HCT116 (cell line): ENCODE results near the gene MTUS2. TPM values are rescaled to one million over a fixed set of nuclear protein-coding genes. Genes with fewer than 3 reads are reported as not detected.

Source experiments
- ATAC-seq: fragments of 200-7000 bp; cut with Tn5 transposase; 2 replicates; pipeline ENCODE4 v1.9.1; 2020; ENCODE audit warnings: mild to moderate bottlenecking, moderate library complexity
- BruUV-seq: library from RNA; stranded (reverse); fragments of 400-500 nt; replicated peaks from 2 replicates; lab custom pipeline; 2021; lab: Mats Ljungman, UMichigan
- CTCF ChIA-PET: fragments of 300-600 bp; sonication (Branson Sonifier 250); formaldehyde crosslinking; loops from one replicate; lab custom pipeline; 2021; ENCODE audit warnings: antibody characterized with exemption; lab: Charles Lee
- POLR2A ChIA-PET: fragments of 300-600, 350-600 bp; sonication (Branson Sonifier 250); formaldehyde crosslinking; loops from one replicate; lab custom pipeline; 2021; ENCODE audit warnings: antibody characterized with exemption; lab: Charles Lee
- RAD21 ChIA-PET, 2 experiments: fragments of 300-600 bp; sonication (Branson Sonifier 250); formaldehyde crosslinking; loops; one replicate each; lab custom pipeline; 2023; ENCODE audit warnings: low total read pairs in 2 of 2; ENCODE audit not compliant: uncharacterized antibody in 2 of 2, unreplicated experiment in 2 of 2, low non-redundant PET in 1 of 2; lab: Charles Lee
- DNase-seq: peaks from one replicate; pipeline ENCODE4 v3.0.0-alpha.2; 2010; ENCODE audit warnings: low read depth, low spot score
- H2AFZ ChIP-seq: fragments of 200-600 bp; shearing (Covaris generic), sonication (generic); 2 replicates; pipeline ENCODE4 v1.6.1; 2017; ENCODE audit warnings: low read depth, mixed run types, mixed read lengths, antibody characterized with exemption, low read length; ENCODE audit not compliant: poor library complexity, severe bottlenecking
- H3K27ac ChIP-seq: 2 replicates; pipeline ENCODE4 v1.5.1; 2012; ENCODE audit warnings: low read depth, low read length
- H3K27me3 ChIP-seq: fragments of 200-600 bp; sonication (generic); 2 replicates; pipeline ENCODE4 v1.6.1; 2016; ENCODE audit warnings: mixed run types, low read length, mixed read lengths; ENCODE audit not compliant: insufficient read depth
- H3K36me3 ChIP-seq, 2 experiments: fragments of 200-500 bp in 1 of 2; fragments of 200-600 bp in 1 of 2; sonication (Bioruptor generic) in 1 of 2; sonication (generic) in 1 of 2; 2 replicates each; pipeline versions ENCODE4 v1.5.1 to v1.6.1; 2014 to 2016; ENCODE audit warnings: low read length in 2 of 2, inconsistent platforms in 1 of 2, mixed read lengths in 1 of 2, mixed run types in 1 of 2; ENCODE audit not compliant: insufficient read depth in 2 of 2, control insufficient read depth in 1 of 2
- H3K4me1 ChIP-seq, 2 experiments: fragments of 200-600 bp in 1 of 2; sonication (generic) in 1 of 2; 2 replicates each; pipeline versions ENCODE4 v1.5.1 to v1.6.1; 2012 to 2017; ENCODE audit warnings: low read length in 2 of 2, inconsistent platforms in 1 of 2, mild to moderate bottlenecking in 1 of 2, mixed read lengths in 1 of 2, mixed run types in 1 of 2, moderate library complexity in 1 of 2; ENCODE audit not compliant: insufficient read depth in 2 of 2, control insufficient read depth in 1 of 2
- H3K4me2 ChIP-seq: fragments of 200-600 bp; sonication (generic); 2 replicates; pipeline ENCODE4 v1.6.1; 2017; ENCODE audit warnings: mixed run types, low read length, mixed read lengths
- H3K4me3 ChIP-seq, 2 experiments: fragments of 200-600 bp in 1 of 2; sonication (generic) in 1 of 2; replicated peaks in 1 of 2; 2 replicates each; pipeline ENCODE4 v1.5.1; 2011 to 2016; ENCODE audit warnings: low read length in 2 of 2, control low read depth in 1 of 2, low read depth in 1 of 2, mild to moderate bottlenecking in 1 of 2, mixed read lengths in 1 of 2, mixed run types in 1 of 2
- H3K79me2 ChIP-seq: fragments of 200-600 bp; sonication (generic); 2 replicates; pipeline ENCODE4 v1.6.1; 2017; ENCODE audit warnings: mild to moderate bottlenecking, mixed run types, low read length, moderate library complexity, mixed read lengths; ENCODE audit not compliant: insufficient read depth
- H3K9ac ChIP-seq: fragments of 200-600 bp; sonication (generic); 2 replicates; pipeline ENCODE4 v1.6.1; 2016; ENCODE audit warnings: low read length, mixed read lengths
- H3K9me2 ChIP-seq: fragments of 200-600 bp; sonication (generic), shearing (Covaris generic); 2 replicates; pipeline ENCODE4 v1.6.1; 2017; ENCODE audit warnings: mixed run types, mild to moderate bottlenecking, moderate library complexity; ENCODE audit not compliant: insufficient read depth
- H3K9me3 ChIP-seq, 2 experiments: fragments of 200-500 bp in 1 of 2; fragments of 200-600 bp in 1 of 2; sonication (Bioruptor generic) in 1 of 2; sonication (generic) in 1 of 2; 2 replicates each; pipeline ENCODE4 v1.6.1; 2014 to 2017; ENCODE audit warnings: low read length in 2 of 2, mixed read lengths in 2 of 2, inconsistent platforms in 1 of 2, low read depth in 1 of 2, mild to moderate bottlenecking in 1 of 2, mixed run types in 1 of 2, moderate library complexity in 1 of 2; ENCODE audit not compliant: control insufficient read depth in 1 of 2, insufficient read depth in 1 of 2
- H4K20me1 ChIP-seq: fragments of 200-600 bp; sonication (generic), shearing (Covaris generic); 2 replicates; pipeline ENCODE4 v1.6.1; 2017; ENCODE audit warnings: mixed run types, mild to moderate bottlenecking, moderate library complexity; ENCODE audit not compliant: insufficient read depth
- CEBPB ChIP-seq: IDR thresholded peaks from 2 replicates; pipeline ENCODE4 v1.6.1; 2012; ENCODE audit warnings: low read depth
- EGR1 ChIP-seq: IDR thresholded peaks from 2 replicates; pipeline ENCODE4 v1.6.1; 2012; ENCODE audit warnings: low read depth
- ELF1 ChIP-seq: IDR thresholded peaks from 2 replicates; pipeline ENCODE4 v1.6.1; 2012; ENCODE audit warnings: low read depth, borderline replicate concordance
- FOSL1 ChIP-seq: IDR thresholded peaks from 2 replicates; pipeline ENCODE4 v1.6.1; 2012; ENCODE audit warnings: low read depth
- POLR2AphosphoS5 ChIP-seq: IDR thresholded peaks from 2 replicates; pipeline ENCODE4 v1.6.1; 2011; ENCODE audit warnings: mild to moderate bottlenecking, low read depth, low read length, moderate library complexity
- RAD21 ChIP-seq: IDR thresholded peaks from 2 replicates; pipeline ENCODE4 v1.6.1; 2012; ENCODE audit warnings: low read depth, mild to moderate bottlenecking
- SP1 ChIP-seq: IDR thresholded peaks from 2 replicates; pipeline ENCODE4 v1.6.1; 2012; ENCODE audit warnings: low read depth
- SRF ChIP-seq: IDR thresholded peaks from 2 replicates; pipeline ENCODE4 v1.6.1; 2012; ENCODE audit warnings: low read depth
- TCF7L2 ChIP-seq: IDR thresholded peaks from 2 replicates; pipeline ENCODE4 v1.7.0; 2011; ENCODE audit warnings: borderline replicate concordance, inconsistent platforms; ENCODE audit not compliant: insufficient read depth, insufficient read length; ENCODE audit errors: extremely low read depth
- YY1 ChIP-seq: IDR thresholded peaks from 2 replicates; pipeline ENCODE4 v1.6.1; 2011; ENCODE audit warnings: low read length, low read depth, moderate library complexity, mild to moderate bottlenecking; ENCODE audit not compliant: insufficient replicate concordance; ENCODE audit errors: extremely low read depth
- ZFX ChIP-seq: fragments of 450-650 bp; IDR thresholded peaks from 2 replicates; pipeline ENCODE4 v1.6.1; 2017
- intact Hi-C: fragments of 100-400 bp; cut with micrococcal nuclease; formaldehyde crosslinking; loops from 2 replicates; pipeline ENCODE4 v1.10.0; 2022
- total RNA-seq: library from RNA; stranded (reverse); gene quantifications from one replicate; pipeline ENCODE4 v1.2.1, GENCODE V29; 2021; ENCODE audit not compliant: unreplicated experiment
- TF ChIP-seq, protein P1 (sequence below): IDR thresholded peaks from 2 replicates; pipeline ENCODE4 v1.6.1; 2012; ENCODE audit warnings: low read depth
- TF ChIP-seq, protein P2 (sequence below): IDR thresholded peaks from 2 replicates; pipeline ENCODE4 v1.6.1; 2012

The MTUS2 gene
- total RNA-seq, 1 experiment from 2014 or later: 0.02 TPM

- H3K4me3 ChIP-seq: no peak overlapping the region
- peaks cover 18% of the 10 kb centered on the region for H3K27me3 ChIP-seq
- ChIA-PET RAD21 (no interaction called here), CTCF (interaction anchor here (1.4 kb wide), 1 partner anchor 12 kb away, joined by 3 read pairs; no protein-coding TSS in a partner anchor), POLR2A (no interaction called here)
- ATAC-seq (no peak), DNase-seq (no peak)
- H4K20me1 ChIP-seq: no peaks in the 10 kb centered on the region
- no peaks in the 10 kb centered on the region for H3K36me3 ChIP-seq
- no peak overlapping the region for H3K9ac ChIP-seq
- H3K9me2 ChIP-seq: no peaks in the 10 kb centered on the region
- no peaks in the 10 kb centered on the region for H3K4me1 ChIP-seq
- H2AFZ ChIP-seq: no peak overlapping the region
- no peaks in the 10 kb centered on the region for H3K79me2 ChIP-seq
- no peaks in the 10 kb centered on the region for H3K9me3 ChIP-seq
- H3K4me2 ChIP-seq: no peak overlapping the region
- no TSS peak for BruUV-seq
- TF ChIP-seq CEBPB: no peak
- TF ChIP-seq, protein P1, sequence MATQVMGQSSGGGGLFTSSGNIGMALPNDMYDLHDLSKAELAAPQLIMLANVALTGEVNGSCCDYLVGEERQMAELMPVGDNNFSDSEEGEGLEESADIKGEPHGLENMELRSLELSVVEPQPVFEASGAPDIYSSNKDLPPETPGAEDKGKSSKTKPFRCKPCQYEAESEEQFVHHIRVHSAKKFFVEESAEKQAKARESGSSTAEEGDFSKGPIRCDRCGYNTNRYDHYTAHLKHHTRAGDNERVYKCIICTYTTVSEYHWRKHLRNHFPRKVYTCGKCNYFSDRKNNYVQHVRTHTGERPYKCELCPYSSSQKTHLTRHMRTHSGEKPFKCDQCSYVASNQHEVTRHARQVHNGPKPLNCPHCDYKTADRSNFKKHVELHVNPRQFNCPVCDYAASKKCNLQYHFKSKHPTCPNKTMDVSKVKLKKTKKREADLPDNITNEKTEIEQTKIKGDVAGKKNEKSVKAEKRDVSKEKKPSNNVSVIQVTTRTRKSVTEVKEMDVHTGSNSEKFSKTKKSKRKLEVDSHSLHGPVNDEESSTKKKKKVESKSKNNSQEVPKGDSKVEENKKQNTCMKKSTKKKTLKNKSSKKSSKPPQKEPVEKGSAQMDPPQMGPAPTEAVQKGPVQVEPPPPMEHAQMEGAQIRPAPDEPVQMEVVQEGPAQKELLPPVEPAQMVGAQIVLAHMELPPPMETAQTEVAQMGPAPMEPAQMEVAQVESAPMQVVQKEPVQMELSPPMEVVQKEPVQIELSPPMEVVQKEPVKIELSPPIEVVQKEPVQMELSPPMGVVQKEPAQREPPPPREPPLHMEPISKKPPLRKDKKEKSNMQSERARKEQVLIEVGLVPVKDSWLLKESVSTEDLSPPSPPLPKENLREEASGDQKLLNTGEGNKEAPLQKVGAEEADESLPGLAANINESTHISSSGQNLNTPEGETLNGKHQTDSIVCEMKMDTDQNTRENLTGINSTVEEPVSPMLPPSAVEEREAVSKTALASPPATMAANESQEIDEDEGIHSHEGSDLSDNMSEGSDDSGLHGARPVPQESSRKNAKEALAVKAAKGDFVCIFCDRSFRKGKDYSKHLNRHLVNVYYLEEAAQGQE: no peak
- TF ChIP-seq TCF7L2: no peak
- TF ChIP-seq FOSL1: no peak
- no peak for TF ChIP-seq ELF1
- no peak for TF ChIP-seq EGR1
- TF ChIP-seq SP1: no peak
- no peak for TF ChIP-seq RAD21
- TF ChIP-seq POLR2AphosphoS5: no peak
- TF ChIP-seq, protein P2, sequence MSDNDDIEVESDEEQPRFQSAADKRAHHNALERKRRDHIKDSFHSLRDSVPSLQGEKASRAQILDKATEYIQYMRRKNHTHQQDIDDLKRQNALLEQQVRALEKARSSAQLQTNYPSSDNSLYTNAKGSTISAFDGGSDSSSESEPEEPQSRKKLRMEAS: no peak
- TF ChIP-seq YY1: no peak
- TF ChIP-seq SRF: no peak
- no peak for TF ChIP-seq ZFX
- intact Hi-C loops: no loop called here
- no peak overlapping the region for H3K27ac ChIP-seq
Measured at GRCh38 chr13:29117663-29118062, 297.5 kb downstream of the MTUS2 start.
